HepG2 (cell line): ENCODE results near the gene CIBAR2. TPM values are rescaled to one million over a fixed set of nuclear protein-coding genes. Genes with fewer than 3 reads are reported as not detected.

ENCODE experiments used
- ADNP ChIP-seq: sonication (generic); formaldehyde crosslinking; IDR thresholded peaks from 2 replicates; pipeline ENCODE4 v1.4.0; 2020; ENCODE audit warnings: missing genetic modification reagents
- ARID2 ChIP-seq: sonication (generic); formaldehyde crosslinking; IDR thresholded peaks from 2 replicates; pipeline ENCODE4 v1.8.1; 2022; ENCODE audit warnings: mild to moderate bottlenecking, missing genetic modification reagents, borderline replicate concordance
- CENPX ChIP-seq: sonication (generic); formaldehyde crosslinking; IDR thresholded peaks from 2 replicates; pipeline ENCODE4 v1.9.0; 2021; ENCODE audit warnings: mild to moderate bottlenecking, missing genetic modification reagents, moderate library complexity
- E2F5 ChIP-seq: sonication (generic); formaldehyde crosslinking; conservative IDR thresholded peaks from 2 replicates; pipeline ENCODE4 v1.4.0; 2020; ENCODE audit warnings: missing genetic modification reagents
- ETV6 ChIP-seq: sonication (generic); formaldehyde crosslinking; conservative IDR thresholded peaks from 2 replicates; pipeline ENCODE4 v1.4.0; 2020; ENCODE audit warnings: missing genetic modification reagents
- PBX2 ChIP-seq: IDR thresholded peaks from 2 replicates; pipeline ENCODE4 v1.6.1; 2016; ENCODE audit warnings: control low read depth
- POLR2A ChIP-seq, 2 experiments: IDR thresholded peaks; 2 replicates each; pipeline ENCODE4 v1.6.1; 2011; ENCODE audit warnings: low read depth in 2 of 2, low read length in 2 of 2, mild to moderate bottlenecking in 1 of 2, moderate library complexity in 1 of 2; ENCODE audit not compliant: insufficient read depth in 1 of 2
- POLR2AphosphoS5 ChIP-seq: IDR thresholded peaks from 2 replicates; pipeline ENCODE4 v1.6.1; 2012; ENCODE audit warnings: low read depth, low read length
- SAFB2 ChIP-seq: sonication (generic); formaldehyde crosslinking; IDR thresholded peaks from 2 replicates; pipeline ENCODE4 v1.5.1; 2020; ENCODE audit warnings: missing genetic modification reagents, low read depth, mild to moderate bottlenecking, borderline replicate concordance
- SCMH1 ChIP-seq: sonication (generic); formaldehyde crosslinking; IDR thresholded peaks from 2 replicates; pipeline ENCODE4 v1.9.0; 2021; ENCODE audit warnings: missing genetic modification reagents, mild to moderate bottlenecking, borderline replicate concordance
- SPEN ChIP-seq: sonication (generic); formaldehyde crosslinking; IDR thresholded peaks from 2 replicates; pipeline ENCODE4 v1.5.1; 2020; ENCODE audit warnings: low read depth, mild to moderate bottlenecking, missing genetic modification reagents
- TBP ChIP-seq: sonication (generic); formaldehyde crosslinking; IDR thresholded peaks from 2 replicates; pipeline ENCODE4 v1.5.0; 2020; ENCODE audit warnings: missing genetic modification reagents
- TIGD3 ChIP-seq: sonication (generic); formaldehyde crosslinking; IDR thresholded peaks from 2 replicates; pipeline ENCODE4 v1.5.1; 2020; ENCODE audit warnings: mild to moderate bottlenecking, missing genetic modification reagents, borderline replicate concordance
- ZBTB4 ChIP-seq: sonication (generic); formaldehyde crosslinking; IDR thresholded peaks from 2 replicates; pipeline ENCODE4 v1.4.0; 2020; ENCODE audit warnings: missing genetic modification reagents, mild to moderate bottlenecking, borderline replicate concordance
- ZBTB7B ChIP-seq: sonication (generic); formaldehyde crosslinking; IDR thresholded peaks from 2 replicates; pipeline ENCODE4 v1.4.0; 2020; ENCODE audit warnings: missing genetic modification reagents
- ZNF138 ChIP-seq: sonication (generic); formaldehyde crosslinking; IDR thresholded peaks from 2 replicates; pipeline ENCODE4 v1.5.0; 2020; ENCODE audit warnings: mild to moderate bottlenecking, low read depth, missing genetic modification reagents
- ZNF619 ChIP-seq: sonication (generic); formaldehyde crosslinking; IDR thresholded peaks from 2 replicates; pipeline ENCODE4 v1.4.0; 2020; ENCODE audit warnings: mild to moderate bottlenecking, missing genetic modification reagents
- ZNF629 ChIP-seq: sonication (generic); formaldehyde crosslinking; conservative IDR thresholded peaks from 2 replicates; pipeline ENCODE4 v1.5.0; 2020; ENCODE audit warnings: missing genetic modification reagents
- ZNF766 ChIP-seq: sonication (generic); formaldehyde crosslinking; IDR thresholded peaks from 2 replicates; pipeline ENCODE4 v1.5.0; 2020; ENCODE audit warnings: missing genetic modification reagents, borderline replicate concordance
- ZXDC ChIP-seq: sonication (generic); formaldehyde crosslinking; IDR thresholded peaks from 2 replicates; pipeline ENCODE4 v1.5.0; 2020; ENCODE audit warnings: mild to moderate bottlenecking, missing genetic modification reagents
- polyA plus RNA-seq, 8 experiments: library from polyadenylated mRNA; depleted of rRNA in 3 of 8; stranded (reverse) in 7 of 8; unstranded in 1 of 8; fragments of >200 nt; fragmentation: Illumina TruSeq in 4 of 8; extraction: Trizol in 4 of 8; gene quantifications; 2 replicates each; pipeline versions ENCODE4 v1.2.1 to v1.2.3, GENCODE V29; 2011 to 2016; ENCODE audit warnings: low read depth in 4 of 8, missing spikeins in 1 of 8, mixed read lengths in 1 of 8; ENCODE audit not compliant: insufficient read depth in 1 of 8
- total RNA-seq, 5 experiments: library from RNA; depleted of rRNA; stranded (reverse); fragments of >200 nt; fragmentation: Illumina TruSeq; extraction: Trizol; gene quantifications; 2 replicates each; pipeline ENCODE4 v1.2.3, GENCODE V29; 2016; ENCODE audit warnings: low read depth in 1 of 5

CIBAR2 gene
- total and polyA plus RNA-seq, 2 of the 13 experiments (the other 11 are each of a cell fraction or from before 2014, with no cell fraction given): not detected

- no peak for TF ChIP-seq ZXDC (CRISPR knock-in tag)
- no peak for TF ChIP-seq ADNP (CRISPR knock-in tag)
- TF ChIP-seq POLR2A (IDR thresholded peaks at IDR 0.05; ENCODE audit: insufficient read depth in 1 of 2, low read depth in 2 of 2, low read length in 2 of 2): no peak
- no peak for TF ChIP-seq ZNF138 (CRISPR knock-in tag)
- no peak for TF ChIP-seq PBX2 (CRISPR knock-in tag)
- TF ChIP-seq ARID2: no peak
- peak; percentile 68; the same call in 1 of the 2 replicates for TF ChIP-seq SPEN (CRISPR knock-in tag)
- no peak for TF ChIP-seq E2F5 (CRISPR knock-in tag)
- TF ChIP-seq TBP (CRISPR knock-in tag): no peak
- TF ChIP-seq ETV6 (CRISPR knock-in tag): no peak
- 0 out of 2 replicates have a peak, but pooled peaks have one; percentile 53 for TF ChIP-seq ZNF766 (CRISPR knock-in tag)
- peak; percentile 87 for TF ChIP-seq ZNF619
- TF ChIP-seq ZNF629: no peak
- peak; percentile 86; the same call in 1 of the 2 replicates for TF ChIP-seq ZBTB7B
- TF ChIP-seq SCMH1 (CRISPR knock-in tag): no peak
- no peak for TF ChIP-seq POLR2AphosphoS5
- peak; percentile 64; the same call in 1 of the 2 replicates for TF ChIP-seq ZBTB4
- TF ChIP-seq CENPX (CRISPR knock-in tag): no peak
- TF ChIP-seq SAFB2 (CRISPR knock-in tag): peak; percentile 37; the same call in 1 of the 2 replicates
- TF ChIP-seq TIGD3 (CRISPR knock-in tag): no peak
Observed at GRCh38 chr16:85114909-85115567, 2.8 kb upstream of the CIBAR2 start (continued).
